GM18526 (cell line): Measurements from ENCODE around the gene RPAP3.

Experiments
- POLR2A ChIP-seq: IDR thresholded peaks from 3 replicates; pipeline ENCODE4 v1.6.1; 2011; ENCODE audit not compliant: insufficient read length; ENCODE audit errors: extremely low read depth

Gene RPAP3

DNA sequence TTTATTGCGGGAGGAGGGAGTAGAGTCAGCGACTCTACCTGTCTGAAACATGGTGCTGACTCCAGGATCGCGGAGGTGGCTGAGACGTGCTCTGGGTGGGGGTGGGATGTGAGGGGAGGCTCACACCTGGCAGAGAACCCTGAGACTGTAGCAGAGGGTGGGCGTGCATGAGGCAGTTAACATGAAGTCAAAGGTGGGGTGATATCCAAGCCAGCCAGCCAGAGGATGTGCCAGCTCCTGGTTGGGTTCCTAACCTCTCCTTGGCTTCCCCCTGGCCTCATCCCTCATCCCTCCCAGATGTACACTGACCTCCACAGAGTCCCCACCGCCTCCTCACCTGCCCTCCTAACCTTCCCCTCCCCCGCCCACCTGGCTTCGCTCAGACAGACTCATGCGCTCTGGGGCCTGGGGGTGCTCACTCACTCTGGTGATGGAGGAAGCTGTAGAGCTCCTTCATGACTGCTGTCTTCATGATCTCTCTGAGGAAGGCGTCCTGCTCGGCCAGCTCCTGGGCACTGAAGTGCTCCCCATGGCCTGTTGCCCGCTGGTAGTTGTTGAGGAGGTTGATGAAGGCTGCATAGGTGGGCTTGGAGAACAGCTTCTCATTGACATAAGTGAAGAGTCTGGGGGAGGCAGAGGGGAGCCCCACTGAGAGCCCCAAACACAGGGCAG lies 10.2 kb upstream of the RPAP3 start:
- TF ChIP-seq POLR2A, result no peak

DNA sequence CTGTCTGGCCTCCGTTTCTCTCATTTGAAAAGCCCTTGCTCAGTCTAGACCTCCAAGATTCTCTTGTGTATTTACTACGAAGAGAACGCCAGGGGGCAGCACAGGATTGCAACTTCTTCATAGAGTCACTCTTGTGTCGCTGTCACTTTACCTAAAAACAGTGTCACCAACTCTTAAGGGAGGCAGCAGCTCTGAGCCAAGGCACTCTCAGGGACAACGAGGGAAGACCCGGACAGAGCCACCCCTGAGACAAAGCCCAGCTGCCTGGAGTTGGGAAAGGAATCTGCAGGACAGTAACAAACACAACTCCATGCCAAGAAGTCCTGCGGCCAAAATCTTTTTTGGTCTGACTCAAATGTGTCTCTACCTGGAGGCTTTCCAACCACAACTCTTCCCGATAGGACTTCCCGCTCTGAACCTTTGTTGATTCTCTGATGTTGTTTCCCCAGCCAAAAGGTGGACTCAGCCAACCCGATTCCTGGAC lies 9.6 kb upstream of the RPAP3 start:
- no peak for TF ChIP-seq POLR2A

DNA sequence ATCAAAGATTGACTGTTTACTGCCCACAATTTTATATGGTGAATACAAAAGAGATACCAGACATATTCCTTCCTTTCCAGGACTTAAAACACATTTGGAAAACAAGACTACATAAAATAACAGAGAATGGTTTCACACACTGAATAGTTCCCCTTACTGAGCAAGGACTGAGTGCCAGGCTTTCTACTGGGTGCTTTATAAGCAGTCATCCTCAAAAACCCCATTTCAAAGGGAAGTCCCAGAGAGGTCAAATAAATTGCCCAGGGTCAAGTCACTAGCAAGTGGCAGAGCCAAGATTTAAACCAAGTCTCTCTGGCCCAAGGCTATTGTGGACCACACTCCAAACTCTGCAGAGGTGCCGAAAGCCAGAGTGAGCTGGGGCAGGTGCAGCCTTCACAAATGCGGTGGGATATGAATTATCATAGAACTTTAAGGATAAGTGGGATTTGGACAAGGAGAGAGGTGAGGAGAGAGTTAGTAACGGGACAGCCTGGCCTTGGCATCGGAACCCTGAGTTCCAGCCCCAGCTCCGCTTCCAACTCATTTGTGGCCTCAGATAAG lies 9.1 kb upstream of the RPAP3 start:
- TF ChIP-seq POLR2A, result no peak

DNA sequence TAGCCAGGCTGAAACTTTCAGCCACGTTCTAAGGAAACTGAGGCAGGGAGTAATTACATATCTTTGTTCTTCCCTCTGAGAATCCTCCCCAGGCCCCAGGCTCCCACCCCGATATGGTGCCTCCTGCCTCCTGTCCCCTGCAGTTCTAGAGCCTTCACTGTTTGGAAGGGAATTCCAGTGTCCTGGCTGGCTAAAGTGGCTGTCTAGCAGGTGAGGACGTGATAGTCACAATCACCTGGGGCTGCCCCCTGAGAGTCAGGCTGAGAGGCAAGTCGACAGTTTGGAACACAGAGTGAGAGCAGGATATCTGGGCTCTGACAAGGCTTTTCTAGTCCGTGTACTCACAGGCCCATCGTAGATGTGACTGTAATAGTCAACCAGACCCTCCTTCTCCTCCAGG lies 6.3 kb upstream of the RPAP3 start:
- TF ChIP-seq POLR2A, result no peak

DNA sequence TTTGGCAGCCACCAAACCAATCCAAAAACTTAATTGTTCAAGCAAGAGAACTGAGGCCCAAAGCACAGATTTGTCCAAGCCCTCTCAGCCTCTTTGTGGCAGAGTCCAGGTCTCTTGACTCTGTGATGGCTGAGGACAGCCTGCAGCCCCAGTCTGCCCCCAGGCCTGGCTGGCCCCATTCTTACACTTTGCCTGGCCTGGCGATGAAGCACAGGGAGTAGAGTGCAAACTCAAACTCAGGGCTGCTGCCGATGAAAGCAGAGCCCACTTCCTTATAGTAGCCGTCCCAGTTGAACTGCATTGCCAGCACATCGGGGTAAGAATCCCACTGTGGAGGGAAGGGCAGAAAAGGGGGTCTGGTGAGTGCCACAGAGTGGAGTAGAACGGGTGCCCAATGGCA lies 5.6 kb upstream of the RPAP3 start:
- TF ChIP-seq POLR2A, result no peak

DNA sequence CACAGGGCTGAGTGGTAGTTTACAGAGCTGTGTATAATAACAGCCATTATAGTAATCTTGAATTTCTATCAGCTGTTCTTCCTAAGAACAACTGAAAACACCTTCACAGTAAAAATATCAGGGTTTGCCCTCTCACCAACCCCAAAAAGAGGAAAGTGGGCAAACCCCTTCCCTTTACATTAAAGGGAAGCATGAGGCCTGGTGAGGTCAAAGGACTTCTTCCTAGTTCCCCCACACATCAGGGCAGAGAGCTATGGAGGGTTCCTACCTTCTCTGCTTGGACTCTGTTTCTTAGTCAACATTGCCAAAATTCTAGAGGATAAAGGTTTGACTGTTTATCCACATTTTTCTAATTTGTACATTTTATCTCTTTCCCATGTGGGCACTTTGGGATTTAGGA lies 4.4 kb upstream of the RPAP3 start:
- TF ChIP-seq POLR2A, result no peak

DNA sequence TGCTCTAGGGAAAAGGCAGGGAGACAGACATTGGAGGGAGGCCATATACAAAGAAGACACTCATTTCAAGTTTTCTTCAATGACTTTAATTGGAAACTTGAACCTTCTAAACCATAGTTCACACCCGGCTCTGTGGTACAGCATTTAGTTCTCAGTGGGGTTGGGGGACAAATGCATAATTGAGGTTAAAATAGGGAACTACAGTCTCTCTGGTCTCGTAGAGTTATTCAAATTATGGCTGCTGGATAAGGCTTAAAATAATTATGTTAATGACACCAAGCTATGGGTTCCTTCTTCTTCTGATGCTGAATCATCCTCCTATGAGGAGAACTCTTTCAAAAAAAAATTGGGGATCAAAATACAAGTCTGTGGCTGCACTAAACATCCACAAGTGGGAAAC lies 3.8 kb upstream of the RPAP3 start:
- no peak for TF ChIP-seq POLR2A

DNA sequence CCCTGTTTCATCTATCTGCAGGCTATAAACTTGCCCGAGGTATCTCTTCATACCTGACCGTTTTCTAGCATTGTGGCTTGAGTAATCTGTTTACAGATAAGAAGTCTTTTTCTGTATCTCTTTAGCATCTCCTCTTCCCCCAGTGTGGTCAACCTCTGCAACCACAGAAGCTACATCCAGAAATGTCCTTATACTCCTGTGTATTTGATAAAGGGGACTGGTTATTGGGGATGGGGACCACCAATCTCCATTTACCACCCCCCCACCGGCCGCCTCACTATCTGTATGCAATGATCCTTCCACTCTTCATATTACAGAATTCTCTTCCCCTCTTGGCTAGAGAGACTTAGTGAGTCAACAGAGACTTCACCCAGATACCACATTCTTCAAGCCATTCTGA lies 3.4 kb upstream of the RPAP3 start:
- TF ChIP-seq POLR2A, result no peak

DNA sequence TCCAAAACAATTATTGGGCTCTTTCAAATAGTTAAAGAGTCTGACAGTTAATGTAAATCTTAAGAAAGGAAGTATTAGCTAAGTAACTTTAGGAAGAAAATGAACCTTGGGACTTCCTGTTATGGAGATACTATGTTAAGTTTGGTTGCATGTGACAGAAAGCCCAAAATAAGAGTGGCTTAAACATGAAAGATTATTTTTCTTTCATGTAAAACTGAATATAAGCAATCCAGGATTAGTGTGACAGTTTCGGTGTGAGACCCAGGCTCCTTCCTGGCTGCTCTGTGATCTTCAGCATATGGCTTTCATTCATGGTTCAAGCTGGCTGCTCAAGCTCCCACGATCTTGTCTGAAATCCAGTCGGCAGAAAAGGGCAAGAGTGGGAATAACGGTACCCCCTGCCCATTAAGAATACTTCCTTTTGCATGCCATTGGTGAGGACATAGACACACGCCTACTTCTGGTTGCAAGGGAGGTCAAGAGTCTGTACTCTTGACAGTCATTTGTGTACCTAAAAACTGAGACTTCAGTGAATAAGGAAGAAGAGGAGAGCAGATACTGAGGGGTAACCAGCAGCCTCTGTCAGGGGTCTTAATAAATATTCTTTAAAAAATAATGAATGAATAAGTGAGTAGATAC lies 2.2 kb upstream of the RPAP3 start:
- TF ChIP-seq POLR2A, result no peak

DNA sequence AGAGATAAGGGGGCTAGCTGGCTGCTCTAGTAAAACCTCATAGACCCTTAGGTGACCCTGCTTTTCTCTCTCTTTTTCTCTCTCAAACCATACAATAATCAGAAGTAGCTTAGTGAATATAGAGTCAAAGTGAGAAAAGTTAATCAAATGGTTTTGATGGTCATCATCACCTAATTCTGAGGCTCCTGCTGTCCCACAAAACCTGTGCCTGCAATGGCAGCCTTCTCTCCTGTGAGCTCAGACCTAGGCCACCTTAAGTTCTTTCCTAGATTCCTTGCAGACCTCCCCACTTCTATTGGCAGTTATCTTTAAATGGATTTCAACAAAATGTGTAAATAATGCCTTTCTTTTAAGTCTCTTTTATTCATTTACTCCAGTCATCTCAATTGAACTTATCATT lies 1.5 kb upstream of the RPAP3 start:
- TF ChIP-seq POLR2A, result no peak

DNA sequence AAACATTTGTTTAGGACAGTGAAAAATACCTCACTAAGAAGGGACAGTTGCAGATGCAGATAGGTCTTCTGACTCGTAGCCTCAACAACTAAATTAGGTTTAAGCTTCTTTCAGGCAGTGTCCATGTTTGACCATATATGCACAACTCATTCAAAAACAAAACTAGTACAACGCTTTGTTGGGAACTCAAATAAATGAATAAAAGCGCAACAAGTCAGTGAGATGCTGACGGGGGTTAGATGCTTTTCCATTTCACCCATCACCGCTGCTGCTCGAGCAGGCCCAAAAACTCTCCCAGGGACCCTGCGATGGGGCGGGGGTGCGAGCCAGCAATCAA lies 633 bp downstream of the RPAP3 start:
- TF ChIP-seq POLR2A, result no peak

DNA sequence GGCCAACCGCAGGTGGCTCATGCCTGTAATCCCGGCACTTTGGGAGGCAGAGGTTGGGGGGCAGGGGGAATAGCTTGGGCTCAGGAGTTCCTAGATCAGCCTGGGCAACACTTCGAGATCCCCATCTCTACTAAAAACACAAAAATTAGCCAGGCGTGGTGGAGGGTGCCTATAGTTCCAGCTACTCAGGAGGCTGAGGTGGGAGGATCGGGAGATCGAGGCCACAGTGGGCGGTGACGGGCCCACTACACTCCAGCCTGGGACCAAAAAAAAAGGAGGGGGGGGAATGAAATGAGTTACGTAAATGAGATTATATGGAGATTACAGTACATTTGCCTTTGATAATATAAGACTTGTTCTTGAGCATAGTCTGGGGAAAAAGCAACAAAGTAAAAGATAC lies 1.1 kb downstream of the RPAP3 start:
- TF ChIP-seq POLR2A, result no peak

DNA sequence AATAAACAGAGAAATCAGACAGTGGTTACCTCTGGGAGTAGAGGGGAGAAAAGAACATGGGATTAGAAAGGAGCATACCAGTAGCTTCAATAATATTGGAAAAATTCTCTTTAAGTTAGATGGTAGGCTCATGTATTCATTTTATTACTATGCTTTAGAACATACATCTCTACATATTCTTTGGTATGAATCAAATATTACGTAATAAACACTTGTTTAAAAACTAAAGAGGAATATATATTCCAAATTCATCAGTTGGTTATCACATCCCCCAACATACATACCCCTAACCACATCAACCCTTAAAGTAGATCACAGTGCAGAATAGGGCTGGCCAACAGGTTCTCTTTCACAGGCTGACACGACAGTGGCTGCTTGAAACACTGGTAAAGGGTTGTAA lies 5.6 kb downstream of the RPAP3 start:
- TF ChIP-seq POLR2A, result no peak

DNA sequence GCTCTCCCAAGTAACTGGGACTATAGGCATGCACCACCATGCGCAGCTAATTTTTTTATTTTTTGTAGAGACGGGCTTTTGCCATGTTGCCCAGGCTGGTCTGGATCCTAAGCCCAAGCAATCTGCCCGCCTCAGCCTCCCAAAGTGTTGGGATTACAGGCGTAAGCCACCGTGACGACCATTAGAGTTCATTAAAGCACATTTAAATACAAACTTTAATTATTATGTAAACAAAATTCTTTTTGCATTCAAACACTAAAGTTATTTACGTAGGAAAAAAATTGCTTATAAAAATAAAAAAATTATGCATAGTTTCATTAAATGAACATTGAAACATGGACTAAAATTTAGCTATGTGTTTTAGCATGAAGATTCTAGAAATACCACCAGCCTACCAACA lies 7.2 kb downstream of the RPAP3 start:
- TF ChIP-seq POLR2A, result no peak

DNA sequence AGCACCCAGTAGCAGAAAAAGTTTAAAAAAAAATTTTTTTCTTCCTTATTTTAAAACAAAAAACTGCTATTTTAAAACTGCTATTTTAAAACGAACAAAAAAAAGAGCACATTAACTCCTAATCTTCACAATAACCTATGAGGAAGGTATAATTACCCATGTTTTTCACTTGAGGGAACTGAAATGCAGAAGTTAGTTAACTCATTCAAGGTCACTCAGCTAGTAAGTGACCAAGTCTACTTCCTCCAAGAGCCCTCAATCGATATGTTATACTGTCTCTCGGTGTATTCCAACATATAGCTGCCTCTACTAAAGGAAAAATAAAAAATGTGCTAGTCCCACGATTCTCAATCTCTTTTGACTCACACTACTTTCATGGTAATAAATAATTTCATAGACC lies 7.8 kb downstream of the RPAP3 start:
- TF ChIP-seq POLR2A, result no peak

DNA sequence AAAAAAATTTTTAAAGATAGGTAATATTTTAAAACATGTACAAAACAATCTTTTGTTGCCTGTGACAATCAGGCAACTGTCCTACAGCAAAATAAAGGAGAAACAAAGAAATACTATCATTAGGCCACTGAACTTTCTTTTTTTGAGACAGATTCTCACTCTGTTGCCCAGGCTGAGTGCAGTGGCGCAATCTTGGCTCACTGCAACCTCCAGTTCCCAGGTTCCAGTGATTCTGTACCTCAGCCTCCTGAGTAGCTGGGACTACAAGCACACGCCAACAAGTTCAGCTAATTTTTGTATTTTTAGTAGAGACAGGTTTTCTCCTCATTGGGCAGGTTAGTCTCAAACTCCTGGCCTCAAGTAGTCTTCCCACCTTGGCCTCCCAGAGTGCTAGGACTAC lies 16.6 kb downstream of the RPAP3 start:
- TF ChIP-seq POLR2A, result no peak

DNA sequence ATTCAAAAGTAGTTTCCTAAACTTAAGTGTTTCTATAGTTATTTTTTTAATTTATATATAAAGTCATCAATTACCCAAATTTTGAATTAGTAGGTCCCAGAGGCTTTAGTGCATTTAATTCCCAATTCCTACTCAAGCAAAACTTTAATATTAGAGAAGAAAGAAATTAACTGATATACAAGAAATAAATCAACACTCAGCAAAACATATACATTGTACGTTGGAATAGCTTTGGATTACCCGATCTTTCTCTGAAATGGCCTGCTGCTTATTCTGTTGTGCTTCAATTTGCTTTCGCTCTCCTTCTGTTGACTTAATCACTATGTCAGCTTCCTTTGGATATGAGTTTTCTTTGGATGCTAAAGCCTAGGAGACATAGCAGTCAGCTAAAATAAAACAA lies 18.2 kb downstream of the RPAP3 start:
- TF ChIP-seq POLR2A, result no peak
